Stimulated activated CD8-positive, alpha-beta memory T cell treated with anti-CD3 and anti-CD28 coated beads, Interleukin-4, amount 100 ng/mL, for 1 hour (primary cell): Measurements from ENCODE around the gene SLC7A14.

Source experiments
- DNase-seq, 2 donors: peaks; one replicate each; pipeline ENCODE4 v3.0.0-alpha.2; 2020; ENCODE audit warnings: low read depth in 2 of 2, low spot score in 1 of 2

The SLC7A14 gene

GRCh38 chr3:170539897-170540296 is 46.0 kb downstream of the SLC7A14 start:
- no peak for DNase-seq

- no peak for DNase-seq
These were observed 49.2 kb downstream of the SLC7A14 start for GRCh38 chr3:170536712-170537111.

GRCh38 chr3:170534227-170534626 is 51.6 kb downstream of the SLC7A14 start:
- DNase-seq: no peak

- DNase-seq: no peak
These were observed 53.3 kb downstream of the SLC7A14 start for GRCh38 chr3:170532573-170532972.

- no peak for DNase-seq
These were observed 54.1 kb downstream of the SLC7A14 start for GRCh38 chr3:170531657-170532335.

- no peak for DNase-seq
These were observed 54.8 kb downstream of the SLC7A14 start for GRCh38 chr3:170531054-170531453.

- DNase-seq: no peak
These were observed 56.0 kb downstream of the SLC7A14 start for GRCh38 chr3:170529912-170530311.

- DNase-seq: no peak
These were observed 56.5 kb downstream of the SLC7A14 start for GRCh38 chr3:170529346-170529745.

- DNase-seq: no peak
These were observed 57.1 kb downstream of the SLC7A14 start for GRCh38 chr3:170528726-170529125.

GRCh38 chr3:170524073-170524472 is 61.8 kb downstream of the SLC7A14 start:
- DNase-seq: no peak

- DNase-seq: no peak
These were observed 62.6 kb downstream of the SLC7A14 start for GRCh38 chr3:170523248-170523647.

- DNase-seq: no peak
These were observed 63.7 kb downstream of the SLC7A14 start for GRCh38 chr3:170522201-170522600.

GRCh38 chr3:170520996-170521395 is 64.9 kb downstream of the SLC7A14 start:
- no peak for DNase-seq

GRCh38 chr3:170517242-170517945 is 68.5 kb downstream of the SLC7A14 start:
- no peak for DNase-seq

GRCh38 chr3:170513642-170514041 is 72.2 kb downstream of the SLC7A14 start:
- no peak for DNase-seq

- DNase-seq: no peak
These were observed 74.5 kb downstream of the SLC7A14 start for GRCh38 chr3:170511371-170511770.

- DNase-seq: no peak
These were observed 77.0 kb downstream of the SLC7A14 start for GRCh38 chr3:170508839-170509238.

- no peak for DNase-seq
These were observed 77.6 kb downstream of the SLC7A14 start for GRCh38 chr3:170508291-170508690.

GRCh38 chr3:170507063-170507462 is 78.8 kb downstream of the SLC7A14 start:
- DNase-seq: no peak

- no peak for DNase-seq
These were observed 79.3 kb downstream of the SLC7A14 start for GRCh38 chr3:170506556-170506955.

- no peak for DNase-seq
These were observed 83.6 kb downstream of the SLC7A14 start for GRCh38 chr3:170502297-170502696.

GRCh38 chr3:170500995-170501394 is 84.9 kb downstream of the SLC7A14 start:
- DNase-seq: no peak

- no peak for DNase-seq
These were observed 85.4 kb downstream of the SLC7A14 start for GRCh38 chr3:170500462-170500861.
